Uterus (tissue), 2 donors: ENCODE results near the gene GOLGA6B.

ENCODE experiments used
- POLR2A ChIP-seq, 2 donors: fragments of 450-650 bp; IDR thresholded peaks; one replicate each; pipeline ENCODE4 v1.6.1; 2016; ENCODE audit warnings: antibody characterized with exemption in 2 of 2, mild to moderate bottlenecking in 1 of 2, moderate library complexity in 1 of 2
- TF ChIP-seq, protein P1 (sequence below), 4 experiments: fragments of 200-600 bp in 2 of 4; fragments of 450-650 bp in 2 of 4; sonication (generic) in 2 of 4; IDR thresholded peaks; one replicate each; pipeline ENCODE4 v1.5.1; 2016 to 2019; ENCODE audit warnings: antibody characterized with exemption in 4 of 4, mild to moderate bottlenecking in 2 of 4, moderate library complexity in 1 of 4

DNA sequence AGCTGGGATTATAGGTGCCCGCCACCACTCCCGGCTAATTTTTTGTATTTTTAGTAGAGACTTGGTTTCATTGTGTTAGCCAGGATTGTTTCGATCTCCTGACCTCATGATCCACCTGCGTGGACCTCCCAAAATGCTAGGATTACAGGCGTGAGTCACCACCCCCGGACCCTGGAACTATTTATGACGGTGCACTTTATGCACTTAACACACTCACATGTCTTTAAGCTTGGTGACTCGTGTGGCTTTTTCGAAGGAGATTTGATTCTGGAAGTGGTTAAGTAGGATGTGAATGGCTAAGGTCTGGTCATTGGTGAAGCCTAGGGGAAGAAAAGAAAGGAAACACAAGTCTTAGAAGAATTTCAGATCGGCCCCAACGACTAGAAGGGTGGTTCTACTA is 51.8 kb downstream of the GOLGA6B start:
- TF ChIP-seq, protein P1, sequence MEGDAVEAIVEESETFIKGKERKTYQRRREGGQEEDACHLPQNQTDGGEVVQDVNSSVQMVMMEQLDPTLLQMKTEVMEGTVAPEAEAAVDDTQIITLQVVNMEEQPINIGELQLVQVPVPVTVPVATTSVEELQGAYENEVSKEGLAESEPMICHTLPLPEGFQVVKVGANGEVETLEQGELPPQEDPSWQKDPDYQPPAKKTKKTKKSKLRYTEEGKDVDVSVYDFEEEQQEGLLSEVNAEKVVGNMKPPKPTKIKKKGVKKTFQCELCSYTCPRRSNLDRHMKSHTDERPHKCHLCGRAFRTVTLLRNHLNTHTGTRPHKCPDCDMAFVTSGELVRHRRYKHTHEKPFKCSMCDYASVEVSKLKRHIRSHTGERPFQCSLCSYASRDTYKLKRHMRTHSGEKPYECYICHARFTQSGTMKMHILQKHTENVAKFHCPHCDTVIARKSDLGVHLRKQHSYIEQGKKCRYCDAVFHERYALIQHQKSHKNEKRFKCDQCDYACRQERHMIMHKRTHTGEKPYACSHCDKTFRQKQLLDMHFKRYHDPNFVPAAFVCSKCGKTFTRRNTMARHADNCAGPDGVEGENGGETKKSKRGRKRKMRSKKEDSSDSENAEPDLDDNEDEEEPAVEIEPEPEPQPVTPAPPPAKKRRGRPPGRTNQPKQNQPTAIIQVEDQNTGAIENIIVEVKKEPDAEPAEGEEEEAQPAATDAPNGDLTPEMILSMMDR (IDR thresholded peaks at IDR 0.05), result no peak
- TF ChIP-seq POLR2A (IDR thresholded peaks at IDR 0.05), result no peak
